Stimulated activated effector memory CD8-positive, alpha-beta T cell treated with anti-CD3 and anti-CD28 coated beads, Interleukin-12 subunit alpha, Interleukin-12 subunit beta, amount 100 ng/mL, for 72 hours (primary cell): ENCODE data around the gene PTH.

Experiments used
- ATAC-seq: fragments of 150-1000 bp; cut with Tn5 transposase; 2 replicates; pipeline ENCODE4 v1.10.0; 2021
- DNase-seq, 2 donors: peaks; one replicate each; pipeline ENCODE4 v3.0.0; 2021 to 2022; ENCODE audit warnings: low spot score in 2 of 2
- H3K27ac Mint-ChIP-seq: one replicate; pipeline ENCODE4 v1.8.0; 2022; ENCODE audit warnings: mild to moderate bottlenecking, mixed read lengths
- H3K36me3 Mint-ChIP-seq: one replicate; pipeline ENCODE4 v1.8.0; 2022; ENCODE audit warnings: mild to moderate bottlenecking, mixed read lengths
- H3K4me1 Mint-ChIP-seq: one replicate; pipeline ENCODE4 v1.8.0; 2022; ENCODE audit warnings: mixed read lengths
- H3K4me3 Mint-ChIP-seq: one replicate; pipeline ENCODE4 v1.8.0; 2022; ENCODE audit warnings: mild to moderate bottlenecking, mixed read lengths
- H3K9me3 Mint-ChIP-seq: one replicate; pipeline ENCODE4 v1.8.0; 2022; ENCODE audit warnings: mixed read lengths

PTH gene

DNA sequence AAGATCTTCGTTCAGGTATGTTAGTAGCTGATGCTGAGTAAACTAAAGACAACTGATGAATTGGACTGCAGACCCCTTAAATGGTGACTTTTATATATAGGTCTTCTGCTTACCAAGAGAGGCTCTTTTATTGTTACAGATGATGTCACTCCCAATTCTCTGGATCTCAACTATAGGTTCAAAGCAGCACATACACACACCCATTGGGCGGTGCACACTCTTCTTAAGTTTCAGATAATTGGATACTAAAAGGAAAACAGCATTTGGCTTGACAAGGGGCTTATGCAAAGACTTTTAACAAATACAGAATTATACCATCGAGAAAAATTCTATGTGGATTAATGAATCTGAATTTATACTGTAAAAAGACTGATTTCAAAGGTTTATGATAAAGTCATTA, at the start of gene PTH:
Gene PTH (minus strand): TSS at position 69 of the 400 bp plus-strand sequence. CDS start 3,142 bp downstream, outside the sequence.
- Mint-ChIP-seq H3K9me3 (no peaks in the 10 kb centered on the region), H3K36me3 (no peaks in the 10 kb centered on the region), H3K4me1 (no peaks in the 10 kb centered on the region), H3K4me3 (no peak within 1 kb of the TSS), H3K27ac (no peak within 1 kb of the TSS)
- DNase-seq (no peak), ATAC-seq (no peak)

DNA sequence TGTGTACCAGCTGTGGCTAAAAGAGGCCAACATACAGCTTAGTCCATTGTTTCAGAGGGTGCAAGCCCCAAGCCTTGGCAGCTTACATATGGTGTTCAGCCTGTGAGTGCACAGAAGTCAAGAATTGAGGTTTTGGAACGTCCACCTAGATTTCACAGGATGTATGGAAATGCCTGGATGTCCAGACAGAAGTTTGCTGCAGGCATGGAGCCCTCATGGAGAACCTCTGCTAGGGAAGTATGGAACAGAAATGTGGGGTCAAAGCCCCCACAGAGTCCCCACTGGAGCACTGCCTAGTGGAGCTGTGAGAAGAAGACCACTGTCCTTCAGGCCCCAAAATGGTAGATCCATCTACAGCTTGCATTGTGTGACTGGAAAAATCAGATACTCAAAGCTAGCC, 42.2 kb upstream of the PTH start:
- Mint-ChIP-seq H3K9me3 (peaks cover 16% of the 10 kb centered on the region), H3K4me1 (no peaks in the 10 kb centered on the region), H3K4me3 (no peak overlapping the region), H3K27ac (no peak overlapping the region), H3K36me3 (no peaks in the 10 kb centered on the region)
- DNase-seq (no peak), ATAC-seq (no peak)

DNA sequence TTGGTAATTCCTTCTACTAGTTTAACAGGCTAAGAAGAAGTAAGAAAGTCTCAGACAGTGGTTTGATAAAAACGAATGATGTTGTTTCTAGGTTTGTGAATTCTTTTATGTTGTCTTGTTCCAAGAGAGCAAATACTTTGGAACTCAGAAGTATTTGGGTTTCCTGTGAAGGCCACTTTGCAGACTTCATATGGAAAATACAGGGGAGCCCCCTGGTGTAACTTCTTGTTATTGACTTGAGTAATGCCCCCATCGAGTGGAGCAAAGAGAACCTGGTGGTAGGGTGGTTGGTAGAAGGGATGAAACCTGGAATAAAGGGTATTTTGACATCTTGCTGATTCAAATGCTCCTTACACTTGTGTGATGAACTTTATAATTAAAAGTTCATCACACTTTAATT, 40.0 kb upstream of the PTH start:
- no peaks in the 10 kb centered on the region for H3K4me1 Mint-ChIP-seq
- DNase-seq: no peak
- peaks cover 19% of the 10 kb centered on the region for H3K9me3 Mint-ChIP-seq

DNA sequence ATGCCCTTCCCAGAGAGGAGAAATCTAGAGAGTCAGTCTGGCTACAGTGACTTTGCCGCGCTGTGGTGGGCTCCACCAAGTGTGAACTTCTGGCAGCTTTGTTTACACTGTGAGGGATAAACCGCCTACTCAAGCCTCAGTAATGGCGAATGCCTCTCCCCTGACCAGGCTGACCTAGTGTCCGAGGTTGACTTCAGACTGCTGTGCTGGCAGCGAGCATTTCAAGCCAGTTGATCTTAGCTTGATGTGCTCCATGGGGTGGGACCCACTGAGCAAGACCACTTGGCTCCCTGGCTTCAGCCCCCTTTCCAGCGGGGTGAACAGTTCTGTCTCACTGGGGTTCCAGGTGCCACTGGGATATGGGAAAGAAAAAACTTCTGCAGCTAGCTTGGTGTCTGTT, 38.6 kb upstream of the PTH start:
- DNase-seq (no peak), ATAC-seq (no peak)
- Mint-ChIP-seq H3K36me3 (no peaks in the 10 kb centered on the region), H3K9me3 (peaks cover 16% of the 10 kb centered on the region), H3K4me3 (no peak overlapping the region), H3K27ac (no peak overlapping the region), H3K4me1 (no peaks in the 10 kb centered on the region)

More for the DNA sequence above, 40.0 kb upstream of the PTH start:
- H3K4me3 Mint-ChIP-seq: no peak overlapping the region
- no peak overlapping the region for H3K27ac Mint-ChIP-seq
- no peaks in the 10 kb centered on the region for H3K36me3 Mint-ChIP-seq
- ATAC-seq: no peak

DNA sequence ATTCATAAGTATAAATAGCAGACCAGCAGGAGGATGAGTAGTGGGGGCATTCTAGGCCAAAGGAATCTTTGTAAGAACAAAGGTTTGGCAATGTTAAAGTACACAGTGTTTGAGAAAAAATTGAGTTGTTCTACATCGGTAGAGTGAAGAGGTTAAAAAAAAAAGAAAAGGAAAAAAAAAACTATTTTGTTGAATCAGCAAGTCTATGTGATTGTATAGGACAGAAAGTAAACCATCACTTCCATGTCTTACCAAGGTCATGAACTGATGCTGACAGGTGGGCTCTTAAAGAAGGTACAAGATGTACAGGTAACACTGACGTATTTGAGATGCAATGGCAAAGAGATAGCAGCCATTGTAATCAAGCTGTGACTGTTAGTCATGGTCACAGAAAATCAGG, 29.5 kb upstream of the PTH start:
- H3K4me1 Mint-ChIP-seq: no peaks in the 10 kb centered on the region
- H3K4me3 Mint-ChIP-seq: no peak overlapping the region
- no peaks in the 10 kb centered on the region for H3K36me3 Mint-ChIP-seq
- no peak overlapping the region for H3K27ac Mint-ChIP-seq
- DNase-seq (no peak), ATAC-seq (no peak)
- no peaks in the 10 kb centered on the region for H3K9me3 Mint-ChIP-seq

DNA sequence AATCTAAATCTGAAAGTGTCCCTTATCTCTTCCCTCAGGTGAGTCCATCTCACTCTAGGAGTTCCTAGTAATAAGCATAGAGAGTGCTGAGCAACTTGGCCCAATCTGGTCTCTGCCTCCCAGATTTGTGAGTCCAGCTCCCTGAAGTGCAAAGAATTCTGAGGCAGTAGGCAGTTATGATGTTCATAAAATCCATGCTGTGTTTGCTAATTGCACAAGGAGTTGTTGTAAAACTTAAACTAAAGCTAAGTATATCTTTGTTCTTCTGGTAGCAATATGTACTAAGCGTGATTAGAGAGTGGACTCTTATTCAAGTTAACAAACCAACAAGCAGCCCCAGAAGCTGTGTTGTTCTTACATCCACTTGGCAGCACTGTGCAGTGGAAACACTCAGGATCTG, 7.6 kb upstream of the PTH start:
- Mint-ChIP-seq H3K4me3 (no peak overlapping the region), H3K27ac (no peak overlapping the region), H3K9me3 (no peaks in the 10 kb centered on the region), H3K36me3 (no peaks in the 10 kb centered on the region), H3K4me1 (no peaks in the 10 kb centered on the region)
- ATAC-seq (no peak), DNase-seq (no peak)

DNA sequence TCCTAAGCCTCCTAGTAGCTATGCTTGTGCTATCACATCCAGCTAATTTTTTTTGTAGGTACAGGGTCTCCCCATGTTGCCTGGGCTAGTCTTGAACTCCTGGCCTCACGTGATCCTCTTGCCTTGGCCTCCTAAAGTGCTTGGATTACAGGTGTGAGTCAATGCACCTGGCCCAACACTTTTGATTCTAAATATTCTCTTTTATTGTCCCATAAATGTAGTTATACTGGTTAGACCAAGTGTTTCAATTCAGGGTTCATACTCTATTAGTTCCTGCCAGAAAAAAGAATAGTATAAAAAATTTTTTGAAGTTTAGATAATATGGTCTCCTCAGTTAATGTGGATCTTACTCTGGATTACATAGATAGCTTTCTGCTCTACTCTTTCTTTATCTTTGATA, 6.7 kb upstream of the PTH start:
- Mint-ChIP-seq H3K9me3 (no peaks in the 10 kb centered on the region), H3K36me3 (no peaks in the 10 kb centered on the region), H3K4me1 (no peaks in the 10 kb centered on the region), H3K4me3 (no peak overlapping the region), H3K27ac (no peak overlapping the region)
- ATAC-seq (no peak), DNase-seq (no peak)

DNA sequence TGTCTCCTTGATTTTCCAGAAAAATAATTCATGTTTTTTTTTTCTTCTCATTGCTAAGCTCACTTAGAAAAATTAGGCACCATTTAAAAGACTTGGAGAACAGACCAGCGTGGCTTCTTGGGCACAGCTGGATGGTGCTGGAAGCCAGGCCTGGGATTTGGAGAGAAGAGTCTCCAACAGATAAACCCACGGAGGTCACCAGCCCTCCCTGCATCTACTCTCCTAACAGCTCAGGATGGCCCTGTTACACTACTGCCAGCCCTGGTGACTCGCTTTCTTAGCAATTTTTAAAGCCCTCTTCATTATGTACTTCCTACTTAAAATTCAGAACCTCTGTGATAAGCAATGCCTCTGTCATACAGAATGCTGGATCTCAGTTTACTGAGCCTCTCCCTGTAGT, 1.7 kb downstream of the PTH start:
- no peaks in the 10 kb centered on the region for H3K4me1 Mint-ChIP-seq

DNA sequence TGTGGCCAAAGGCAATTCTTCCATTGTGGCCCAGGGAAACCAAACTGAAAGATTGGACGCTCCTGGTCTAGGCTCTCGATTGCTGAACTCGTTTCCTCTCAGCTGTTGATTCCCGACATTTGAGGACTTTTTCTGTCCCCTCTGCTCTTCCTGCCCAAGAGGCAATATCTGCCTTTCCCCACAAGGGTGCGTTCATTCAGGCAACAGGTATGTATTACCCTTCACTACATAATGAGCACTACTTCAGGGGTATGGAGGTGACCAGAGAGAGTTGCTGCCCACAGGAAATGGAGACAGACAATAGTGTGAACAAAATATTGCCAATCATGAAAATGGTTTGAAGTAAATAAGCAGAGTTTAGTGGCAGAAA, 8.2 kb downstream of the PTH start:
- Mint-ChIP-seq H3K9me3 (no peaks in the 10 kb centered on the region), H3K36me3 (no peaks in the 10 kb centered on the region), H3K27ac (peak overlapping the region; percentile 70), H3K4me1 (peaks cover 8% of the 10 kb centered on the region), H3K4me3 (peak overlapping the region; percentile 56)
- DNase-seq (no peak), ATAC-seq (peak; percentile 79)

More for the DNA sequence above, 1.7 kb downstream of the PTH start:
- DNase-seq (no peak), ATAC-seq (no peak)
- Mint-ChIP-seq H3K27ac (no peak overlapping the region), H3K4me3 (no peak overlapping the region), H3K9me3 (no peaks in the 10 kb centered on the region), H3K36me3 (no peaks in the 10 kb centered on the region)

DNA sequence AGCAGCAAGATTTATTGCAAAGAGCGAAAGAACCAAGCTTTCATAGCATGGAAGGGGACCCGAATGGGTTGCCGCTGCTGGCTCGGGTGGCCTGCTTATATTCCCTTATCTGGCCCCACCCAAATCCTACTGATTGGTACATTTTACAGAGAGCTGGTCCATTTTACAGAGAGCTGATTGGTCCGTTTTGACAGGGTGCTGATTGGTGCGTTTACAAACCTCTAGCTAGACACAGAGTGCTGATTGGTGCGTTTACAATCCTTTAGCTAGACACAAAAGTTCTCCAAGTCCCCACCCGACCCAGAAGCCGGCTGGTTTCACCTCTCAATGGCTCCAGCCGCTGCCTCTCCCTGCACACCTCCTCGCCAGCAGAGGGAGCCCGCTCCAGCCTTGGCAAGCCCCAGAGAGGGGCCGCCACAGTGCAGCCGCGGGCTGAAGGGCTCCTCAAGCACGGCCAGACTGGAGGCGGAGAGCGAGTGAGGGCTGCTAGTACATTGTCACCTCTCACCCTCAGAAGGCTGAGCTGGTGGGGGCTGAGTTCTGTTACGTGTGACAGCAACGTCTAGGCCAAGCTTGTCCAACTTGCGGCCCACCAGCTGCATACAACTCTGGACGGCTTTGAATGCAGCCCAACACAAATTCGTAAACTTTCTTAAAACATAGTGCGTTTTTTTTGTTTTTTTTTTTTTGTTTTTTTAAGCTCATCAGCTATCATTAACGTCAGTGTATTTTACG, 8.7 kb downstream of the PTH start:
- Mint-ChIP-seq H3K9me3 (no peaks in the 10 kb centered on the region), H3K4me1 (peaks cover 8% of the 10 kb centered on the region), H3K36me3 (no peaks in the 10 kb centered on the region), H3K27ac (peak overlapping the region; percentile 70), H3K4me3 (peak overlapping the region; percentile 56)
- ATAC-seq: peak; percentile 97
- DNase-seq: peak; percentile 42 to 69

DNA sequence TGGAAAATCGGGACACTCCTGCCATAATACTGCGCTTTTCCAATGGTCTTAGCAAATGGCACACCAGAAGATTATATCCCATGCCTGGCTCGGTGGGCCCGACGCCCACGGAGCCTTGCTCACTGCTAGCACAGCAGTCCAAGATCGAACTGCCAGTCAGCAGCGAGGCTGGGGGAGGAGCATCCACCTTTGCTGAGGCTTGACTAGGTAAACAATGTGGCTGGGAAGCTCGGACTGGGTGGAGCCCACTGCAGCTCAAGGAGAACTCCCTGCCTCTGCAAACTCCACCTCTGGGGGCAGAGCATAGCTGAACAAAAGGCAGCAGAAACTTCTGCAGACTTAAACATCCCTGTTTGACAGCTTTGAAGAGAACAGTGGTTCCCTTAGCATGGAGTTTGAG, 15.6 kb downstream of the PTH start:
- no peaks in the 10 kb centered on the region for H3K4me1 Mint-ChIP-seq
- H3K27ac Mint-ChIP-seq: no peak overlapping the region
- no peak for DNase-seq
- no peak overlapping the region for H3K4me3 Mint-ChIP-seq
- H3K36me3 Mint-ChIP-seq: no peaks in the 10 kb centered on the region
- no peaks in the 10 kb centered on the region for H3K9me3 Mint-ChIP-seq
- ATAC-seq: no peak

DNA sequence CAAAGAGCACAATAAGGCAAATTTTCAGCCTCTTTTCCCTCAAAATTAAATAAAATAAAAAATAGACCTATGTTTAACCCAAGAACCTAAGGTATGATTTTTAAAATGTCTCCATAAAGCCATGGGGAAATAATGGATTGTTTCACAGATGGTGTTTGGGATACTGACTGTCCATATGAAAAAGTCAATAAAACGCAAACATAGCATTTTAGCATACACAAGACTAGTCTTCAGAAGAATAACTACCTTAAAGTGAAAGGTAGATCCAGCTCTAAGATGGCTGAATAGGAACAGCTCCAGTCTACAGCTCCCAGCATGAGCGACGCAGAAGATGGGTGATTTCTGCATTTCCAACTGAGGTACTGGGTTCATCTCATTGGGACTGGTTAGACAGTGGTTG, 16.1 kb downstream of the PTH start:
- ATAC-seq (no peak), DNase-seq (no peak)
- H3K4me3 Mint-ChIP-seq: no peak overlapping the region
- H3K4me1 Mint-ChIP-seq: no peaks in the 10 kb centered on the region
- H3K27ac Mint-ChIP-seq: no peak overlapping the region
- no peaks in the 10 kb centered on the region for H3K9me3 Mint-ChIP-seq
- no peaks in the 10 kb centered on the region for H3K36me3 Mint-ChIP-seq

DNA sequence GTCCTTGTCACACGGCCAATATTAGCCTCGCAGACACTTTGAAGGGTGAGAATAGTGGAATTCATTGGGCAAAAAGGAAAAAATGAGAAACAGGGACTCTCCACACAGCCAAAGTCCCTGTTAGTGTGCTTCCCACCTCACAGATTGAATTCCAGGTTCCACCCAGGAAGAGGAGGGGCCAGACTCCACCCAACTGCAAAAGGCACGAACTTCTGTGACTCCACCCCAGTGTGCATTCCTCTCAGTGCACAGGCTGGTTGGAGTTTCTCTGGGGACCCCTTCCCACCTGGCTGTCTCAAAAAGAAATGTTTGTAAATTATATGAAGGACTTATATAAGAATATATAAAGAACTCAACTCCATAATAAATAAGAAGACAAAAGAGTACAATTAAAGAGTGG, 20.7 kb downstream of the PTH start:
- no peak for ATAC-seq
- Mint-ChIP-seq H3K4me3 (no peak overlapping the region), H3K9me3 (no peaks in the 10 kb centered on the region), H3K36me3 (no peaks in the 10 kb centered on the region), H3K4me1 (no peaks in the 10 kb centered on the region), H3K27ac (no peak overlapping the region)
- no peak for DNase-seq

DNA sequence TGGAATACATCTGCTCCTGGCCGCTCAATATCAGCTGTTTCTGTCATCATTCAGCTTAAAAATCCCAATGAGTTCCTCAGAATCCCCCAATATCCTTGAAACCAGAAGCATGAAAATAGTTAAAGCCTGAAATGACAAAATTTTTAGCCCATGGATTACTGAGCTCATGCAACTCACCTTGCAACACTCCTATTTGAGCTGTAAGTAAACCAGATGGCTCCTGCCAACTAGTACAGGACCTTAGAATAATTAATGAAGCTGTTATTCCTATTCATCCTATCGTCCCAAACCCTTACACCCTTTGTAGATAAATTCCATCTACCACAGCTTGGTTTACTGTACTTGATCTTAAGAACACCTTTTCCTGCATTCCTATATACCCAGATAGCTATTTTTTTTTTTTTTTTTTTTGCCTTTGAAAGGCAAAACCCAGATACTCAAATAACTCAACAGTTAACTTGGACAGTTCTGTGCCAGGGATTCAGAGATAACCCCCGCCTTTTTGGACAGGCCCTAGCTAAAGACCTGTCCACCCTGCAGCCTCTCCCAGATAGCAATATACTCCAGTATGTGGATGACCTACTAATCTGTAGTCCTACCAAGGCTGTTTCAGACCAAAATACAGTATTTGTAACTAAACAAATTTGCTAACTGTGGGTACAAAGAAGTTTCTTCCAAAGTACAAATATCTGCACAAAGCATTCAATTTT, 22.6 kb downstream of the PTH start:
- Mint-ChIP-seq H3K36me3 (no peaks in the 10 kb centered on the region), H3K4me1 (no peaks in the 10 kb centered on the region), H3K9me3 (no peaks in the 10 kb centered on the region), H3K4me3 (no peak overlapping the region), H3K27ac (no peak overlapping the region)
- DNase-seq (no peak), ATAC-seq (no peak)

DNA sequence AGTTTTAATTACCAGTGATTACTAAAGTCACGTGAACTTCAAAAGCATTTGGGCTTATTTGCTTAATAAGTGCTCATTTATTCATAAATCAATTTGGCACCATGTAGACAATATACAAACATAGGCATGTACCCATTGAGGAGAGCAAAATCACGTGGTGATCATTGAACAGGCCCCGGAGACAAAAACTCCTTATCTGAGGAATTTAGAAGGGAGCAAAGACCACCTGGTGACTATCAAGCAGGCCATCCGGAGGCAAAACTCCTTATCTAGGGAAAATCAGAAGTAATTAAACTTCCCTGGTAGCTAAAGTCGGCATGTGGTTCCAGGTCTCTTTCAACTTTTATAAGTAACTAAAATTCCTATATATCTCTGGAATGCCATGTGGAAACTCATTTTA, 27.0 kb downstream of the PTH start:
- Mint-ChIP-seq H3K4me1 (peaks cover 3% of the 10 kb centered on the region), H3K27ac (no peak overlapping the region), H3K4me3 (no peak overlapping the region), H3K9me3 (no peaks in the 10 kb centered on the region), H3K36me3 (no peaks in the 10 kb centered on the region)
- ATAC-seq (no peak), DNase-seq (no peak)

DNA sequence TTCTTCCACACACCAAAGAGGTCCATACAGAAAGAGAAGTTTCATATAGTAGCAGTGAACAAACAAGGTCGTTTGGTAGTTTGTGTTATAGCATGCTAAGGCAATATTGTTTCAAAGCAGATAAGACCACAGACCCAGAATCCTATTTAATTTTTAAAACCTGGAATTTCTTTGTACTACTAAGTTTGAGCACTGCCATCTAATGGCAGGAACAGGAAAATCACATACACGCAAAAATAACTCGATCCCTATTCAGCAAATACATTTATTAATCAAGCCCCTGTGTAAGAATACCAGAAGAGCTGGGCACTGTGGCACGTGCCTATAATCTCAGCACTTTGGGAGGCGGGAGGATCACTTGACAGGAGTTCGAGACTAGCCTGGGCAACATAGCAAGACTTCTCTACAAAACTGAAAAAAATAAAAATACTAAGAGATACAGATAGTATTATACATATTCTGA, 29.9 kb downstream of the PTH start:
- peaks cover 10% of the 10 kb centered on the region for H3K36me3 Mint-ChIP-seq
- peaks cover 22% of the 10 kb centered on the region for H3K4me1 Mint-ChIP-seq
- ATAC-seq (no peak), DNase-seq (no peak)
- H3K27ac Mint-ChIP-seq: no peak overlapping the region
- H3K9me3 Mint-ChIP-seq: no peaks in the 10 kb centered on the region
- no peak overlapping the region for H3K4me3 Mint-ChIP-seq
